ENCODE measurements around the gene ERRFI1.

GRCh38 chr1:8035289-8035688 is 9.2 kb upstream of the ERRFI1 start:
- TF ChIP-seq GATA3 (IDR thresholded peaks at IDR 0.05; ENCODE audit: low read depth, low read length) (no peak), GATA2 (IDR thresholded peaks at IDR 0.05; ENCODE audit: low read depth, low read length) (no peak)

All from SH-SY5Y (cell line).